Measurements from ENCODE around the gene SOS2.
"Not testable (repeated sequence)": the region's sequence is repeated elsewhere in the genome, so short reads cannot be mapped to it uniquely, and the experiment has no call there.

SOS2 gene

DNA sequence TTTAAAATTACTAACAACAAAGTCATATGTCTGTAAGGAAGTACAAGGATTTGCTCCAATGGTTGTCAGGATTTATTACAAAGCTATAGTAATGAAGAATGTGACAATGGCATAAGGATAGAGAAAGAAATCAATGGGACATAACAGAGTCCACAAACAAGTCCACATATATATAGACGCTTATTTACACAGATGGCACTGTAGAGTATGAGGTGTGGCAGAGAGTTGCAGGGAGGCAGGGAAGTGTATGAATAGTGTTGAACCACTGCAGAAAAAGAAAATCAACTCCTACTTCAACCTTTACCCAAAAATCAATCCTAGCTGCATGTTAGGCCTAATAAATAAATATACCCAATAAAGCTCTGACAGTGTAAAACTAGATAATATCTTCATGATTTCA lies 21.3 kb downstream of the SOS2 start:
- Histone ChIP-seq H3K36me3 (ENCODE audit: control insufficient read depth, insufficient read depth, low read length) (no peaks in the 10 kb centered on the region), H3K4me3 (ENCODE audit: insufficient read depth, low read depth, low read length, poor library complexity, severe bottlenecking) (no peak overlapping the region), H3K27ac (ENCODE audit: insufficient read depth, low read length, poor library complexity, severe bottlenecking) (no peak overlapping the region), H3K27me3 (replicated peaks; ENCODE audit: control insufficient read depth, insufficient read depth, low read length, poor library complexity, severe bottlenecking) (no peaks in the 10 kb centered on the region), H3K9me3 (ENCODE audit: control insufficient read depth, low read length) (no peaks in the 10 kb centered on the region), H3K4me1 (ENCODE audit: control insufficient read depth, insufficient read depth, low read length, poor library complexity, severe bottlenecking) (no peaks in the 10 kb centered on the region)
- no peak for DNase-seq

DNA sequence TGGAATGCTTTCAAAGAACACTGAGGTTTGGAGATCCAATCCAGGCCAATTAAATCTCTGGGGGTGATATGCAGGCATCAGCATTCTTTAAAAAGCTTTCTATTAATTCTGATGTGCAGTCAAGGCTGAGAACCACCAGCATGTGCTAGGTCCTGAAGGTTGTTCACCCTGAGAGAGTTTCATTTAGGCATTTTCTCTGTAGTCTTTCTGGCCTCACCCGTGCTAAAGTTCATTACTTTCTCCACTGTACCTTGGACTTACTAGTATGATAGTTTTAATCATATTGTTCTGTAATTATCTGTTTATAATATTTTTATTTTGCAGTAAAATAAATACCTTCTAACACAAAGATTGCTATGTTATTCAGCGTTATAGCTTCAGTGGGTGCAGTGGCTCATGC lies 32.9 kb downstream of the SOS2 start:
- H3K4me3 ChIP-seq (ENCODE audit: insufficient read depth, low read depth, low read length, poor library complexity, severe bottlenecking), result no peak overlapping the region

GRCh38 chr14:50191499-50191898 lies 39.9 kb downstream of the SOS2 start:
- Histone ChIP-seq H3K36me3 (ENCODE audit: control insufficient read depth, insufficient read depth, low read length) (peaks cover 10% of the 10 kb centered on the region), H3K4me3 (ENCODE audit: insufficient read depth, low read depth, low read length, poor library complexity, severe bottlenecking) (no peak overlapping the region)

More for the DNA sequence above, 32.9 kb downstream of the SOS2 start:
- Histone ChIP-seq H3K4me1 (ENCODE audit: control insufficient read depth, insufficient read depth, low read length, poor library complexity, severe bottlenecking) (no peaks in the 10 kb centered on the region), H3K27me3 (replicated peaks; ENCODE audit: control insufficient read depth, insufficient read depth, low read length, poor library complexity, severe bottlenecking) (no peaks in the 10 kb centered on the region), H3K9me3 (ENCODE audit: control insufficient read depth, low read length) (no peaks in the 10 kb centered on the region), H3K36me3 (ENCODE audit: control insufficient read depth, insufficient read depth, low read length) (peaks cover 10% of the 10 kb centered on the region), H3K27ac (ENCODE audit: insufficient read depth, low read length, poor library complexity, severe bottlenecking) (no peak overlapping the region)
- no peak for DNase-seq

DNA sequence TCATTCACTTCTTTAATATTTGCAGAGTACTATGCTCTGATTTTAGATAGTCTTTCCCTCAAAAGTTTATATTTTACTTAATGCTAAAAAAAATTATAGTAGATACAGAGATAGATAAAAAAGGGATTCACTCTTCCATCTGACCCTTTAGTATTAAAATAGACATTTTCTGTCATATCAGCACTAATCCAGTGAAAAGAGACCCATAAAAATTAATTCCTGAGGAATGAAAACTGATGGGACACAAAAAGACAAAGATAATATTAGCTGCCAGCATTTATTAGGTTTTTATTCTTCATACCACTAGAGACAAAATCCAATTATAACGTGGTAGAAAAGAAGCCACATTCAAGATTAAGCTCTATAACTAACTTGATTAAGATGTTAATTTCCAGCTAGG lies 45.3 kb downstream of the SOS2 start:
- Histone ChIP-seq H3K4me1 (ENCODE audit: control insufficient read depth, insufficient read depth, low read length, poor library complexity, severe bottlenecking) (no peaks in the 10 kb centered on the region), H3K4me3 (ENCODE audit: insufficient read depth, low read depth, low read length, poor library complexity, severe bottlenecking) (no peak overlapping the region), H3K9me3 (ENCODE audit: control insufficient read depth, low read length) (no peaks in the 10 kb centered on the region), H3K27me3 (replicated peaks; ENCODE audit: control insufficient read depth, insufficient read depth, low read length, poor library complexity, severe bottlenecking) (no peaks in the 10 kb centered on the region), H3K27ac (ENCODE audit: insufficient read depth, low read length, poor library complexity, severe bottlenecking) (no peak overlapping the region), H3K36me3 (ENCODE audit: control insufficient read depth, insufficient read depth, low read length) (peaks cover 18% of the 10 kb centered on the region)
- no peak for DNase-seq

More at GRCh38 chr14:50191499-50191898, 39.9 kb downstream of the SOS2 start:
- H3K9me3 ChIP-seq (ENCODE audit: control insufficient read depth, low read length), result no peaks in the 10 kb centered on the region
- H3K4me1 ChIP-seq (ENCODE audit: control insufficient read depth, insufficient read depth, low read length, poor library complexity, severe bottlenecking), result no peaks in the 10 kb centered on the region
- H3K27me3 ChIP-seq (replicated peaks; ENCODE audit: control insufficient read depth, insufficient read depth, low read length, poor library complexity, severe bottlenecking), result no peaks in the 10 kb centered on the region
- no peak for DNase-seq
- H3K27ac ChIP-seq (ENCODE audit: insufficient read depth, low read length, poor library complexity, severe bottlenecking), result no peak overlapping the region

DNA sequence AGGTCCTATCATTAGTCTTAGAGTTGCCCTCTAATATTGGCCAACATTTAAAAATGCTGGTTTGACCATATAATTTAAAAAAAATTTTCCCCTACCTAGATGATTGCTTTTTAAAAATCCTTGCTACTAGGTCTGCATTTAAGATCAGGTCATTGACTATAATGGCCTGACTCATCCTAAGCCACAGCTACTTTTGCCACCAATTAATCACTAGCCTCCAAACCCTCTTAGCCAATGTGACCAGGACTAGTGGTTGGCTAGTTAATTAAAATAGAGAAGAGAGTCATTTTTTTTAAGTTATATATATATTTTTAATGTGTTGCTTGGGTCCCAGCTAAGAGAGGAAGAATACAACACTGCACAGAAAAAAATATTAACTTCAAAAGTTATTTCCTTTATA lies 57.5 kb downstream of the SOS2 start:
- Histone ChIP-seq H3K36me3 (ENCODE audit: control insufficient read depth, insufficient read depth, low read length) (peaks cover 13% of the 10 kb centered on the region), H3K27ac (ENCODE audit: insufficient read depth, low read length, poor library complexity, severe bottlenecking) (no peak overlapping the region), H3K9me3 (ENCODE audit: control insufficient read depth, low read length) (no peaks in the 10 kb centered on the region), H3K4me1 (ENCODE audit: control insufficient read depth, insufficient read depth, low read length, poor library complexity, severe bottlenecking) (no peaks in the 10 kb centered on the region), H3K4me3 (ENCODE audit: insufficient read depth, low read depth, low read length, poor library complexity, severe bottlenecking) (no peak overlapping the region), H3K27me3 (replicated peaks; ENCODE audit: control insufficient read depth, insufficient read depth, low read length, poor library complexity, severe bottlenecking) (no peaks in the 10 kb centered on the region)
- DNase-seq, result no peak

DNA sequence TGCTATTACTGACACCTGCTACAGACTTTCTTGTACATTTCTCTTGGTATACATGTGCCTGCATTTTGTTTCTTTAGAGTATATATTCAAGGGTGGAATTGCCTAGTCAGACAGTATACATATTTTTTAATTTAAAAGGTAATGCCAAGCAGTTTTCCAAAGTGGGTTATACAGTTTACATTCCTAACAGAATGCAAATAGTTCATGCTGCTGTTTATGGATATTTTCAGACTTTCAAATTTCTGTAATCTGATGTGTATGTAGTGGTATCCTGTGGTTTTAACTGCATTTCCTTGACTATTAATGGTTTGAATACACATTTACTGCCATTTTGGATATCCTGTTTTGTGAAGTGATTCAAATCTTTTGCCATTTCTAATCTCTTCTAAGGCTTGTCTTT lies 59.5 kb downstream of the SOS2 start:
- H3K4me1 ChIP-seq (ENCODE audit: control insufficient read depth, insufficient read depth, low read length, poor library complexity, severe bottlenecking), result no peaks in the 10 kb centered on the region
- peaks cover 3% of the 10 kb centered on the region for H3K36me3 ChIP-seq (ENCODE audit: control insufficient read depth, insufficient read depth, low read length)
- no peaks in the 10 kb centered on the region for H3K9me3 ChIP-seq (ENCODE audit: control insufficient read depth, low read length)
- no peaks in the 10 kb centered on the region for H3K27me3 ChIP-seq (replicated peaks; ENCODE audit: control insufficient read depth, insufficient read depth, low read length, poor library complexity, severe bottlenecking)
- H3K27ac ChIP-seq (ENCODE audit: insufficient read depth, low read length, poor library complexity, severe bottlenecking), result no peak overlapping the region
- no peak for DNase-seq
- no peak overlapping the region for H3K4me3 ChIP-seq (ENCODE audit: insufficient read depth, low read depth, low read length, poor library complexity, severe bottlenecking)

DNA sequence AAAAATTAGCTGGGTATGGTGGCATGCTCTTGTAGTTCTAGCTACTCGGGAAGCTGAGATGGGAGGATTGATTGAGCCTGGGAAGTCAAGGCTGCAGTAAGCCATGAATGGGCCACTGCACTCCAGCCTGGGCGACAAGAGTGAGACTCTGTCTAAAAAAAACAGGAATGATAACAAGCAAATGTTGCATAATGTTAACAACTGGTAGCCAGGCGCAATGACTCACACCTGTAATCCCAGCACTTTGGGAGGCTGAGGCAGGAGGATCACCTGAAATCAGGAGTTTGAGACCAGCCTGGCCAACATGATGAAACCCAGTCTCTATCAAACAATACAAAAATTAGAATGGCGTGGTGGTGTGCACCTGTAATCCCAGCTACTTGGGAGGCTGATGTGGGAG lies 64.0 kb downstream of the SOS2 start:
- H3K27me3 ChIP-seq (replicated peaks; ENCODE audit: control insufficient read depth, insufficient read depth, low read length, poor library complexity, severe bottlenecking); H3K9me3 ChIP-seq (ENCODE audit: control insufficient read depth, low read length); H3K27ac ChIP-seq (ENCODE audit: insufficient read depth, low read length, poor library complexity, severe bottlenecking); H3K36me3 ChIP-seq (ENCODE audit: control insufficient read depth, insufficient read depth, low read length); H3K4me3 ChIP-seq (ENCODE audit: insufficient read depth, low read depth, low read length, poor library complexity, severe bottlenecking); H3K4me1 ChIP-seq (ENCODE audit: control insufficient read depth, insufficient read depth, low read length, poor library complexity, severe bottlenecking); DNase-seq: not testable (repeated sequence)

DNA sequence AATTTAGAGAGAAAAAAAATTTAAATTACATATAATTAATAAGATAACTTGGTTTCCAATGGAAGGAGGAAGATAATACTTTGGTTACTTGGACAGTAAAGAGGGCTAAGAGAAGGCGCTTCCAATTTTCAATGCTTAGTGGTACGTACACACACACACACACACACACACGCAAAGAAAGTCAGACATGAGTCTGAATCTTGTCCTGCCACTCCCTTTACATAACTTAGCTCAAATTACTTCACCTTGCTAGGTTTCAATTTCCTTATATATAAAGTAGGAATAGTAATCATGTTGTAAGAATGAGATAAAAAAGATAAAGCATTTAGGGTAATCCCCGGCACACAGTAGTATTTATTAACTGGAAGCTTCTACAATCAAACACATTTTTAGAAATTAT lies 75.3 kb downstream of the SOS2 start:
- no peaks in the 10 kb centered on the region for H3K27me3 ChIP-seq (replicated peaks; ENCODE audit: control insufficient read depth, insufficient read depth, low read length, poor library complexity, severe bottlenecking)
- no peaks in the 10 kb centered on the region for H3K9me3 ChIP-seq (ENCODE audit: control insufficient read depth, low read length)
- DNase-seq, result no peak
- no peak overlapping the region for H3K27ac ChIP-seq (ENCODE audit: insufficient read depth, low read length, poor library complexity, severe bottlenecking)
- H3K4me1 ChIP-seq (ENCODE audit: control insufficient read depth, insufficient read depth, low read length, poor library complexity, severe bottlenecking), result no peaks in the 10 kb centered on the region
- H3K36me3 ChIP-seq (ENCODE audit: control insufficient read depth, insufficient read depth, low read length), result peaks cover 12% of the 10 kb centered on the region
- no peak overlapping the region for H3K4me3 ChIP-seq (ENCODE audit: insufficient read depth, low read depth, low read length, poor library complexity, severe bottlenecking)

GRCh38 chr14:50148799-50149198 lies 82.6 kb downstream of the SOS2 start:
- Histone ChIP-seq H3K4me3 (ENCODE audit: insufficient read depth, low read depth, low read length, poor library complexity, severe bottlenecking) (no peak overlapping the region), H3K4me1 (ENCODE audit: control insufficient read depth, insufficient read depth, low read length, poor library complexity, severe bottlenecking) (no peaks in the 10 kb centered on the region), H3K27me3 (replicated peaks; ENCODE audit: control insufficient read depth, insufficient read depth, low read length, poor library complexity, severe bottlenecking) (no peaks in the 10 kb centered on the region), H3K27ac (ENCODE audit: insufficient read depth, low read length, poor library complexity, severe bottlenecking) (no peak overlapping the region), H3K9me3 (ENCODE audit: control insufficient read depth, low read length) (no peaks in the 10 kb centered on the region), H3K36me3 (ENCODE audit: control insufficient read depth, insufficient read depth, low read length) (peaks cover 7% of the 10 kb centered on the region)
- DNase-seq, result no peak

- no peaks in the 10 kb centered on the region for H3K27me3 ChIP-seq (replicated peaks; ENCODE audit: control insufficient read depth, insufficient read depth, low read length, poor library complexity, severe bottlenecking)
- no peak for DNase-seq
- H3K27ac ChIP-seq (ENCODE audit: insufficient read depth, low read length, poor library complexity, severe bottlenecking), result no peak overlapping the region
- H3K9me3 ChIP-seq (ENCODE audit: control insufficient read depth, low read length), result no peaks in the 10 kb centered on the region
- no peaks in the 10 kb centered on the region for H3K36me3 ChIP-seq (ENCODE audit: control insufficient read depth, insufficient read depth, low read length)
- H3K4me3 ChIP-seq (ENCODE audit: insufficient read depth, low read depth, low read length, poor library complexity, severe bottlenecking), result no peak overlapping the region
- no peaks in the 10 kb centered on the region for H3K4me1 ChIP-seq (ENCODE audit: control insufficient read depth, insufficient read depth, low read length, poor library complexity, severe bottlenecking)
These were observed 92.2 kb downstream of the SOS2 start for GRCh38 chr14:50139192-50139591.

GRCh38 chr14:50127802-50128201 lies 103.6 kb downstream of the SOS2 start:
- Histone ChIP-seq H3K4me3 (ENCODE audit: insufficient read depth, low read depth, low read length, poor library complexity, severe bottlenecking) (no peak overlapping the region), H3K9me3 (ENCODE audit: control insufficient read depth, low read length) (no peaks in the 10 kb centered on the region), H3K27me3 (replicated peaks; ENCODE audit: control insufficient read depth, insufficient read depth, low read length, poor library complexity, severe bottlenecking) (no peaks in the 10 kb centered on the region), H3K4me1 (ENCODE audit: control insufficient read depth, insufficient read depth, low read length, poor library complexity, severe bottlenecking) (no peaks in the 10 kb centered on the region), H3K27ac (ENCODE audit: insufficient read depth, low read length, poor library complexity, severe bottlenecking) (no peak overlapping the region), H3K36me3 (ENCODE audit: control insufficient read depth, insufficient read depth, low read length) (peaks cover 10% of the 10 kb centered on the region)
- no peak for DNase-seq
